GM18508 (cell line): ENCODE results near the gene NABP1.

Source experiments
- ATAC-seq: cut with Tn5 transposase; IDR thresholded peaks from one replicate; pipeline ENCODE4 v1.9.1; 2021; ENCODE audit warnings: moderate number of reproducible peaks; ENCODE audit not compliant: insufficient read depth, unreplicated experiment

Gene NABP1

GRCh38 chr2:191703079-191703725 lies 25.3 kb downstream of the NABP1 start:
- ATAC-seq = no peak

GRCh38 chr2:191705084-191705483 lies 27.1 kb downstream of the NABP1 start:
- ATAC-seq = no peak

GRCh38 chr2:191705701-191706100 lies 27.8 kb downstream of the NABP1 start:
- ATAC-seq = no peak

- ATAC-seq = no peak
Observed at GRCh38 chr2:191706791-191707190, 28.9 kb downstream of the NABP1 start.

GRCh38 chr2:191707542-191707941 lies 29.6 kb downstream of the NABP1 start:
- no peak for ATAC-seq

- no peak for ATAC-seq
Observed at GRCh38 chr2:191710411-191710900, 32.5 kb downstream of the NABP1 start.

- no peak for ATAC-seq
Observed at GRCh38 chr2:191711621-191712020, 33.7 kb downstream of the NABP1 start.

- ATAC-seq = no peak
Observed at GRCh38 chr2:191713837-191714236, 35.9 kb downstream of the NABP1 start.

- ATAC-seq = no peak
Observed at GRCh38 chr2:191714925-191715324, 37.0 kb downstream of the NABP1 start.

GRCh38 chr2:191715471-191715870 lies 37.5 kb downstream of the NABP1 start:
- no peak for ATAC-seq

- no peak for ATAC-seq
Observed at GRCh38 chr2:191719261-191719660, 41.3 kb downstream of the NABP1 start.

GRCh38 chr2:191719938-191720337 lies 42.0 kb downstream of the NABP1 start:
- no peak for ATAC-seq

GRCh38 chr2:191721331-191721730 lies 43.4 kb downstream of the NABP1 start:
- ATAC-seq = no peak

GRCh38 chr2:191724015-191724414 lies 46.1 kb downstream of the NABP1 start:
- no peak for ATAC-seq

GRCh38 chr2:191728750-191729624 lies 51.1 kb downstream of the NABP1 start:
- ATAC-seq = no peak

GRCh38 chr2:191730263-191730662 lies 52.3 kb downstream of the NABP1 start:
- ATAC-seq = no peak
